Hematopoietic multipotent progenitor cell treated with erythropoietin and hydrocortisone succinate and interleukin-3 and kit ligand, for 4 days (in vitro differentiated cells): ENCODE measurements around the gene NOXO1.
A peak's percentile ranks its signal among the peaks of the same experiment; 100 is the strongest.
"Not testable (repeated sequence)": the region's sequence is repeated elsewhere in the genome, so short reads cannot be mapped to it uniquely, and the experiment has no call there.

Experiments
- DNase-seq: peaks from one replicate; pipeline ENCODE4 v3.0.0-alpha.2; 2015

The NOXO1 gene

GRCh38 chr16:1981398-1981836, at the start of gene NOXO1:
Gene NOXO1, minus strand, starts transcription at chr16:1981469. Its CDS starts 290 bp downstream, at chr16:1981179.
- DNase-seq = no peak

GRCh38 chr16:2030036-2030435, 48.8 kb upstream of the NOXO1 start:
- no peak for DNase-seq

GRCh38 chr16:2029350-2029749, 48.1 kb upstream of the NOXO1 start:
- no peak for DNase-seq

GRCh38 chr16:2028620-2029220, 47.5 kb upstream of the NOXO1 start:
- DNase-seq = no peak

DNA sequence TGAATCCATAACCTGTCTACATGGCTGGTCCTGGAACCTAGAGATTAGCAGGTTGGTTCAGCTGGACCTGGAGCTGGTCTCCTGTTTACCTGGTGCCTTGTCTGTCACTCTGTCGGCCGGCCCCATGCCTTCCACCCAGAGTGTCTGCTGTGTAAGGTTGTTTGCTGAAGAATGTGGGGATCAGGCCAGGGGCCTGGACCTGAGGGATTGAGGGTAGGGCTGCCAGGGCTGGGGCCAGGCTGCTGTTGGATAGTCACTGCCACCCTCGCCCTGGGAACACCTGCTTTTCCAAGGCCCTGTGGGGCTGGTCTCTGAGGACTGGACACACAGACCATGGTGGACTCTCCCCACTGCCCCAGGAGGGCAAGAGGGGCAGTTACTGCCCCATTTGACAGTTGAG, 46.9 kb upstream of the NOXO1 start:
- no peak for DNase-seq

DNA sequence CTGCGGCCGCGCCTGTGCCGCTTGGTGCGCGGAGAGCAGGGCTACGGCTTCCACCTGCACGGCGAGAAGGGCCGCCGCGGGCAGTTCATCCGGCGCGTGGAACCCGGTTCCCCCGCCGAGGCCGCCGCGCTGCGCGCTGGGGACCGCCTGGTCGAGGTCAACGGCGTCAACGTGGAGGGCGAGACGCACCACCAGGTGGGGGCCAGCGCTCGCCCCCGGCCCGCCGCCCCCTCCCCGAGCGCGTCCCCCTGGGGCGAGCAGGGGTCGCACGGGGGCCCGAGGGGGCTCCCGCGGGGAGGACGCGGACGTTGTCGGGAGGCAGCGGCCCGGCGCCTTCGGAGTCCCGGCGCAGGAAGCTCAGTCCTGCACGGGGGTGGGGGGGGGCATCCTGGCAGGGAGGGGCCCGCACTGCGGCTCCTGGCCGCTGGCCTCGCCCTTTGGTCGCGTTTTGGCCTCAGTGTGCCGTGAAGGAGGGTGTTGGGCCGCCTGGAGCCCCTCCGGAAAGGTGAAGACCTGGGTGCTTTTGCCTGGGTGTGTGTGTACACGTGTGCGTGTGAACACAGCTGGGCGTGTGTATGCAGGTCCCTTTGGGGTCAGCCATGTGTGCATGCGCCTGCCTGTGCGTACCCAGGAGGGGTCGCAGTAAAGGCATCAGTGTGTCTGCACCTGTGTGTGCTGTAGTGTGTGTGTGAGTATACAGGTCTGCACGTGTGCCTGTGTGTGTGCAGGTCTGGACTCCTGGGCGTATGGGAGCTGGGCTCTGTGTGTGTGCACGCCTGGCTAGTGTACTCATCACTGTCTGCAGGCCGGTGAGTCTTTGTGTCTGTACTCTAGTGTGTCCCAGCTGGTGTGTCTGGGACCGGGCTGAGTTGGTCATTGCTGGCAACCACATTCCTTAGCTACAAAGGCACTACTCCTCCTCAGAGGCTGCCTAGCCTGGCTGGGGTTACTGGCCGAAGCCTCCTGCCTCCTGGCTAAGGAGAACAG, 46.0 kb upstream of the NOXO1 start:
- peak; percentile 33 for DNase-seq

- DNase-seq = peak; percentile 54
Observed at GRCh38 chr16:2026461-2027023, 45.3 kb upstream of the NOXO1 start, which contains the start of gene NHERF2. Gene NHERF2, plus strand, starts transcription at chr16:2026902. Its CDS starts 104 bp downstream, at chr16:2027006.

GRCh38 chr16:2025878-2026460, 44.7 kb upstream of the NOXO1 start:
- no peak for DNase-seq

GRCh38 chr16:2025251-2025650, 44.0 kb upstream of the NOXO1 start:
- DNase-seq = no peak

GRCh38 chr16:2024032-2024420, 42.8 kb upstream of the NOXO1 start:
- no peak for DNase-seq

DNA sequence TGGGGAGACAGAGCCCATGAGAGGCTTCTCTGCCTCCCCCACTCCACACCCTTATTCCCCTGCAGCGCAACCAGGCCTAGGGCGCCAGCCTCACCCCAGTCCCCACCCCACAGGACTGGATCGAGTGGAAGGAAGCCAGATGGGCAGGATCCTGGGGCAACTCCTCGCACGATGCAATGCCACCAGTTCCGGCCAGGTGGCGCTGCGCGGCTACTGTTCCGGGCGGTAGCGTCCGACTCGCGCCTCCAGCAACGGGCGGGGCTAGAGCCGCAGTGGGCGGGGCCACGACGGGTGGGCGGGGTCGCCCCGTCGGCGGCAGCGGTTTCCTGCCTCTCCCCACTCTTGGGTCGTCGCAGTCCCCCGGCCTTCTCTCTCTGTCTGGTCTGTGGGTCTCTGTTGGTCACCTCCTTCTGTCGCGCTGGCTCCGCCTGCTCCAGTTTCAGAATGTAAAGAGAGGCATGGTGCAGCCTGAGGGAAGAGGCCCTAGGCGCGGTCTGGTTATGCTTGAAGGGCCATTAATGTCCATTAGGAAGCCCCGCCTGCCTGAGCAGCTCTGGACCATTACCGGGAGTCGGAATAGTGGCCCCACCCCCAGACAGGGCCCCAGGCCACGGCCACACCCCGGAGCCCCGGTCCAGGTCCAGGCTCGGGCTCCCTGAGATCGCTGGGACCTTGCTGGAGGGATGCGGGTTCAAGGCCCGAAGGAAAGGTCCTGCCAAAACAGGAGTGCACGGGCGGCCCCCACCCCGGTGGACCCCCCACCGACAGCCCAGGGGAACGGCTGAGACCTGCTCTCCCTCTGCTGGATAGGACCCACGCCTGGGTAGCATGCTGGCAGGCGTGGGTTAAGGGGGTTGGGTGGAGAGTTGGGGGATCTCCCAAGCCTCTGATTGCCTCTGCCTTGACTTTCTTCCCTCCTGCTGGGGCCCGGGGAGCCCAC, 42.1 kb upstream of the NOXO1 start:
- DNase-seq = peak; percentile 94

DNA sequence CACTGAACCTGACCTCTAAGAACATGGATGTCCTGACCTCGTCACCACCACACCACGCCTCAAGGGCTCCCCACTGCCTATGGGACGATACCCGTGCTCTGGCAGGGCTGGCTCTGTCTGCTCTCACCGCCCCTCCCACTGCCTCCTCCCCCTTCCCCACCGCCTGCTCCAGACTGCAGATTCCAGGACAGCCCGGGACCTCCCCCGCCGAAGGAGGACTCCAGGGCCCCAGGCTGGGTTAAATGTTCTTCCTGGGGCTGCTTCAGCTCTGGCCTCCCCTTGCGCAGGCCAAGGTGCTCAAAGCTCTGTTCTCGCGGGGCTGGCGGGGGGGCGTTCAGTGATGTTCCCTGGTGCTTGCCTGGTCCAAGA, 41.4 kb upstream of the NOXO1 start:
- peak; percentile 70 for DNase-seq

- peak; percentile 54 for DNase-seq
Observed at GRCh38 chr16:2019921-2020831, 38.9 kb upstream of the NOXO1 start.

DNA sequence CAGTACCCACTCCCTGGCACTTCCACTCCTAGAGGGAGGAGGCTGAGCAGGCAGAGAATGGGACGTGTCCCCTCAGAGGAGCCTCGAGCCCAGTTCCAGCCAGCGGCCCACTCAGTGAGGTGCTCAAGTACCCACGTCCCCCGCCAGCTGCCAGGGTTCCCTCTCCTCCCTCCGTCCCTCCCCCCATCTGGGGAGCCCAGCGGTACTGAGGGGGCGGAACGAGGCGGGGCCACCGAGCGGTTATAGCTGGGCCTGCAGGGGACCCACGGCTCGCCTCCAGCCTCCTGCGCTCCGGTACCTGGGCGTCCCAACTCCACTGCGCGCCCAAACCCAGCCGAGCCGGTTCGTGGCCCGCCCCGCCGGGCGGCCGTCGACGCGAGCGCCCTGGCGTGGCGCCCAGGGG, 38.2 kb upstream of the NOXO1 start, which contains the start of gene NPW:
NPW (plus strand) TSS at position 268 of the 403 bp plus-strand sequence.
- DNase-seq = peak; percentile 62

DNA sequence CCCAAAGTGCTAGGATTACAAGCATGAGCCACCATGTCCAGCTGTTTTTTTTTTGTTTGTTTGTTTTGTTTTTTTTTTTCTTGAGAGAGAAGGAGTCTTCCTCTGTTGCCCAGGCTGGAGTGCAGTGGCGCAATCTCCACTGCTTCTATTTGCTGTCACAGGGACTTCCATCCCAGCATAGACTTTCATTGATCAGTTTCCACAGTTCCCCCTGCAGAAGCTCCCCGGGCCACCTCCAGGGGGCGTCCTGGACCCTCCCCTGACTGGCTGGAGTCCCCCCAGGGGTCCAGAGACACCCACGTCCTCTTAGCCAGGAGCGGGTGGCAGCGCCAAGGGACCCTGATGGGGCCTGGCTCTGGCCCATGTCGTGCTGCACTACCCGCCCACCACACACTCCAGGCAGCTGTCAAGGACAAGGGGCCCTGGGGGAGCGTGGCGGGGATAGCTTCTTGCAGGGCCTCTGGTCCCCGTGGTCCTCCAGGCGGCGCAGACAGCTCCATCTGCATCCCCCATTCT, 35.2 kb upstream of the NOXO1 start:
- no peak for DNase-seq

- DNase-seq = no peak
Observed at GRCh38 chr16:2015947-2016208, 34.6 kb upstream of the NOXO1 start.

DNA sequence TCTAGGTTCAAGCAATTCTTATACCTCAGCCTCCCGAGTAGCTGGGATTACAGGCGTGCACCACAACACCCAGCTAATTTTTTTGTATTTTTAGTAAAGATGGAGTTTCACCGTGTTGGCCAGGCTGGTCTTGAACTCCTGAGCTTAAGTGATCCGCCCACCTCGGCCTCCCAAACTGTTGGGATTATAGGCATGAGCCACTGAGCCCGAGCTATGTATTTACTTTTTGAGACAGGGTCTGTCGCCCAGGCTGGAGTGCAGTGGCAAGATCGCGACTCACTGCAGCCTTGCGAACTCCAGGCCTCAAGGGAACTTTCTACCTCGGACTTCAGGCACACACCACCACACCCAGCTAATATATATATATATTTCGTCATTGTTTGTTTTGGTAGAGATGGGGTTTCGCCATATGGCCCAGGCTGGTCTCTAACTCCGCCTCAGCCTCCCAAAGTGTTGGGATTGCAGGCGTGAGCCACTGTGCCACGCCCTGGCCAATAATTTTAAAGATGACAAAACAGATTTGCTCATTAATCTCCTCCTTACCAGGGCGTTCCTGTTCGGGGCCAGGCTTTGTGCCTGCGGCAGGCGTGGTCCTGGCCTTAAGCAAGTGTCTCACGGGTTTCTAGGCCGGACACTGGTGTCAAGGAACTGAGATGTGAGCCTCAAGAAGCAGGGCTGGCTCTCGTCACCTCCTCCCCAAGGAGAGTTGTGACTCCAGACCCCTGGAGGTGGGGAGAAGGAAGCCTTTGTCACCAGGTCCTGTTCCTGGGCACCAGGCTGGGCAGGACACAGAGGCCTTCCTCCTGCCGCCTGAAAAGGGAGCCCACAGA, 34.1 kb upstream of the NOXO1 start:
- no peak for DNase-seq

GRCh38 chr16:2013527-2013926, 32.3 kb upstream of the NOXO1 start:
- no peak for DNase-seq

GRCh38 chr16:2011726-2012125, 30.5 kb upstream of the NOXO1 start:
- DNase-seq = not testable (repeated sequence)
